OCI-LY3 (cell line): ENCODE data around the gene PRAMEF12.

Experiments
- H2AFZ ChIP-seq: fragments of 200-600, 300-600 bp; shearing (Covaris generic); 2 replicates; pipeline ENCODE4 v1.6.0; 2014; ENCODE audit warnings: antibody characterized with exemption, low read depth, low read length
- H3K27ac ChIP-seq: fragments of 200-600, 300-600 bp; sonication (generic); 2 replicates; pipeline ENCODE4 v1.5.1; 2014; ENCODE audit warnings: mild to moderate bottlenecking, low read length, moderate library complexity, mixed read lengths
- H3K27me3 ChIP-seq: fragments of 200-600, 300-600 bp; sonication (generic); 2 replicates; pipeline ENCODE4 v1.6.1; 2014; ENCODE audit warnings: low read depth, low read length, mixed read lengths
- H3K36me3 ChIP-seq: fragments of 200-600, 300-600 bp; sonication (generic); replicated peaks from 2 replicates; pipeline ENCODE3; 2014; ENCODE audit warnings: low read depth, low read length, mixed read lengths
- H3K4me1 ChIP-seq: fragments of 300-600, 200-600 bp; sonication (generic); 2 replicates; pipeline ENCODE4 v1.6.1; 2014; ENCODE audit warnings: low read length, mixed read lengths
- H3K4me2 ChIP-seq: fragments of 200-600, 300-600 bp; sonication (generic); 2 replicates; pipeline ENCODE4 v1.6.1; 2014; ENCODE audit warnings: low read length, mixed read lengths
- H3K4me3 ChIP-seq: fragments of 300-600, 200-600 bp; sonication (generic); 2 replicates; pipeline ENCODE4 v1.5.1; 2014; ENCODE audit warnings: antibody characterized with exemption, mild to moderate bottlenecking, low read length, moderate library complexity
- H3K79me2 ChIP-seq: fragments of 300-600, 200-600 bp; shearing (Covaris generic); 2 replicates; pipeline ENCODE4 v1.6.1; 2014; ENCODE audit warnings: mild to moderate bottlenecking, low read length, mixed read lengths
- H3K9ac ChIP-seq: fragments of 300-600, 200-600 bp; shearing (Covaris generic); 2 replicates; pipeline ENCODE4 v1.6.0; 2014; ENCODE audit warnings: mild to moderate bottlenecking, low read length, moderate library complexity
- H3K9me3 ChIP-seq: fragments of 200-600, 300-600 bp; shearing (Covaris generic); 2 replicates; pipeline ENCODE4 v1.6.1; 2014; ENCODE audit warnings: low read length, mixed read lengths; ENCODE audit not compliant: insufficient read depth
- H4K20me1 ChIP-seq: fragments of 200-600, 300-600 bp; sonication (generic); 2 replicates; pipeline ENCODE4 v1.6.1; 2016; ENCODE audit warnings: low read length, mixed read lengths; ENCODE audit not compliant: insufficient read depth
- EZH2phosphoT487 ChIP-seq: fragments of 200-600 bp; shearing (Covaris generic); IDR thresholded peaks from 2 replicates; pipeline ENCODE4 v1.6.1; 2018; ENCODE audit warnings: antibody characterized with exemption, mixed run types, low read depth
- TF ChIP-seq, protein P1 (sequence below): fragments of 200-600, 300-600 bp; sonication (generic); IDR thresholded peaks from 2 replicates; pipeline ENCODE4 v1.5.1; 2014; ENCODE audit warnings: antibody characterized with exemption, low read length, low read depth

The PRAMEF12 gene

DNA sequence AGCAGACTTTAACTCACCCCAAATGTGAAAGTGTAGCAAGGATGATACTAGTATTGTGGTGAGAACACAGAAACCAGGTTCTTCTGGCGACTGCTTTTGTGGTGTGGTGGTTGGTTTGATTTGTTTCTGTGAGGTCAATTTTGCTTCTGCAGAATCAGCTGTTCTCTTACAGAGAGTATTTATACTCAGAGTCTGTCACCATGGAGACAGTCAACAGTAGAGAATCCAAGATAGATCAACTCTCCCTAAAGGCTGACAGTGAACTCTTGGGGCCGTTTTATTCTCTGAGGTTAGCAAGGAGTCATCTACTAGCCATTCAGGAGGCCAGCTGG lies 27.6 kb upstream of the PRAMEF12 start, which contains the start of gene CFAP107:
Gene CFAP107 (plus strand): TSS at position 209 of the 332 bp plus-strand sequence. CDS start 231 bp downstream, outside the sequence.
- H3K9ac ChIP-seq, result no peak within 1 kb of the TSS
- no peak within 1 kb of the TSS for H3K4me3 ChIP-seq
- H4K20me1 ChIP-seq, result no peaks in the 10 kb centered on the region
- no peak within 1 kb of the TSS for H3K4me2 ChIP-seq
- no peaks in the 10 kb centered on the region for H3K36me3 ChIP-seq
- H3K4me1 ChIP-seq, result no peaks in the 10 kb centered on the region
- no peak within 1 kb of the TSS for H2AFZ ChIP-seq
- no peaks in the 10 kb centered on the region; the same call in 1 of the 2 replicates for H3K9me3 ChIP-seq
- H3K27ac ChIP-seq, result no peak within 1 kb of the TSS
- H3K27me3 ChIP-seq, result no peaks in the 10 kb centered on the region
- H3K79me2 ChIP-seq, result no peaks in the 10 kb centered on the region
- no peak for TF ChIP-seq EZH2phosphoT487
- TF ChIP-seq, protein P1, sequence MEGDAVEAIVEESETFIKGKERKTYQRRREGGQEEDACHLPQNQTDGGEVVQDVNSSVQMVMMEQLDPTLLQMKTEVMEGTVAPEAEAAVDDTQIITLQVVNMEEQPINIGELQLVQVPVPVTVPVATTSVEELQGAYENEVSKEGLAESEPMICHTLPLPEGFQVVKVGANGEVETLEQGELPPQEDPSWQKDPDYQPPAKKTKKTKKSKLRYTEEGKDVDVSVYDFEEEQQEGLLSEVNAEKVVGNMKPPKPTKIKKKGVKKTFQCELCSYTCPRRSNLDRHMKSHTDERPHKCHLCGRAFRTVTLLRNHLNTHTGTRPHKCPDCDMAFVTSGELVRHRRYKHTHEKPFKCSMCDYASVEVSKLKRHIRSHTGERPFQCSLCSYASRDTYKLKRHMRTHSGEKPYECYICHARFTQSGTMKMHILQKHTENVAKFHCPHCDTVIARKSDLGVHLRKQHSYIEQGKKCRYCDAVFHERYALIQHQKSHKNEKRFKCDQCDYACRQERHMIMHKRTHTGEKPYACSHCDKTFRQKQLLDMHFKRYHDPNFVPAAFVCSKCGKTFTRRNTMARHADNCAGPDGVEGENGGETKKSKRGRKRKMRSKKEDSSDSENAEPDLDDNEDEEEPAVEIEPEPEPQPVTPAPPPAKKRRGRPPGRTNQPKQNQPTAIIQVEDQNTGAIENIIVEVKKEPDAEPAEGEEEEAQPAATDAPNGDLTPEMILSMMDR, result no peak

DNA sequence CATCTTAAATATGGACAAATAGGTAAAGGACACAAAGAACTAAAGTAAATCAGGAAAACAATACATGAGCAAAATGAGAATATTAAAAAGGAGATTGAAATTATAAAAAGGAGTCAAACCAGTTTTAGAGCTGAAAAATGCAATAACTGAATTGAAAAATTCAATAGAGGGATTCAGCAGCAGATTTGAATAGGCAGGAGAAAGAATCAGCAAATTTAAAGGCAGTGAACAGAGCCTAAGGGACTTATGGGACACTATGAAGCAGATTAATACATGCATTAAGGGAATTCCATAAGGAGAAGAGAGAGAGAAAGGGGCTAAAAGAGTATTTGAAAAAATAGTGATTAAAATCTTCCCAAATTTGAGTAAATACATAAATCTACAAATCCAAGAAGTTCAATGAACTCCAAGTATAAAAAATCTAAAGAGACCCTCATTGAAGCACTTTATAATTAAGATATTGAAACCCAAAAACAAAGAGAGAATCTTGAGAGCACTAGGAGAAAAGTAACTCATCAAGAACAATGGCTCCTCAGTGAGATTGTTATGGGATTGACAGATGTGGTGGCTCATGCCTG lies 24.7 kb upstream of the PRAMEF12 start:
- Histone ChIP-seq H3K4me3 (no peak overlapping the region), H3K4me1 (no peaks in the 10 kb centered on the region), H3K9me3 (no peaks in the 10 kb centered on the region; the same call in 1 of the 2 replicates), H4K20me1 (no peaks in the 10 kb centered on the region), H3K4me2 (no peak overlapping the region), H3K27me3 (no peaks in the 10 kb centered on the region), H3K27ac (no peak overlapping the region), H3K79me2 (no peaks in the 10 kb centered on the region), H2AFZ (no peak overlapping the region), H3K9ac (no peak overlapping the region), H3K36me3 (no peaks in the 10 kb centered on the region)
- TF ChIP-seq, protein P1, result no peak
- TF ChIP-seq EZH2phosphoT487, result no peak

DNA sequence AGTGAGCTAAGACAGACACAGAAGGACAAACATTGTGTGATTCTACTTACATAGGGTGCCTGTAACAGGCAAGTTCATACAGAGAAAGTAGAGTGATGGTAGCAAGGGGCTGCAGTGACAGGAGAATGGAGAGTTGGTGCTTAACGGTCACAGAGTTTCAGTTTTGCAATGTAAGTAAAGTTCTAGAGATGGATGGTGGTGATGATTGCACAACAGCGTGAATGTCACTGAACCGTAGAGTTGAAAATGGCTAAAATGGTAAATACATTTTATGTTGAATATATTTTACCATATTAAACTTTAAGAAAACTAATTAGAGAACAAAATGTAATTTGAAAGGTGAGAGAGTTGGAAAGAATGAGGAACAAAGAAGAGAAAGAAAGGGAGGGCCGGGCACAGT lies 18.8 kb upstream of the PRAMEF12 start:
- TF ChIP-seq, protein P1, result no peak
- Histone ChIP-seq H3K36me3 (no peaks in the 10 kb centered on the region), H3K27me3 (no peaks in the 10 kb centered on the region)

DNA sequence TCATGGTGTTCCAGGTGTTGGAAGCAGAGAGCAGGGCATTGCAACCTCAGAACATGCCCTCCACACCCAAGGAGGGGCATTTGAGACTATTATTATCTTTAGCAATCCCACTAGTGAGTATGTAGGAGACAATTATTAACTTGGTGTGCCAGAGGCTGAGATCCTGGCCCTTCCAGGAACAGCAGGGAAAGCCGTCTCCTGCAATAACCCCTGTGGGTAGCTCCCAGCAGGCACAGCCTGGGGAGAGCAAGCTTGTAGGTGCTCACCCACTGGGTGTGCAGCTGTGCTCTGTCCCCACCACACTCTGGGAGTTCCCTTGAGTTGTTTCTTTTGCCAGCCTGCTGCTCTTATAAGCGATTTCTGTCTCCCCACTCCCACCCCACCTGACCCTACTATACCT lies 17.3 kb upstream of the PRAMEF12 start:
- Histone ChIP-seq H3K27ac (no peak overlapping the region), H4K20me1 (no peaks in the 10 kb centered on the region), H3K79me2 (no peaks in the 10 kb centered on the region), H3K4me2 (no peak overlapping the region), H3K9me3 (no peaks in the 10 kb centered on the region), H3K4me1 (no peaks in the 10 kb centered on the region), H2AFZ (no peak overlapping the region), H3K36me3 (no peaks in the 10 kb centered on the region), H3K4me3 (no peak overlapping the region), H3K9ac (no peak overlapping the region), H3K27me3 (no peaks in the 10 kb centered on the region)
- TF ChIP-seq EZH2phosphoT487, result no peak
- TF ChIP-seq, protein P1, result no peak

More for the DNA sequence above, 18.8 kb upstream of the PRAMEF12 start:
- H3K9ac ChIP-seq, result no peak overlapping the region
- H3K9me3 ChIP-seq, result no peaks in the 10 kb centered on the region
- H3K4me2 ChIP-seq, result no peak overlapping the region
- no peak overlapping the region for H2AFZ ChIP-seq
- no peaks in the 10 kb centered on the region for H3K79me2 ChIP-seq
- H3K4me3 ChIP-seq, result no peak overlapping the region
- H3K4me1 ChIP-seq, result no peaks in the 10 kb centered on the region
- H4K20me1 ChIP-seq, result no peaks in the 10 kb centered on the region
- no peak overlapping the region for H3K27ac ChIP-seq
